NCI-H774 (cell line): Measurements from ENCODE around the gene MT2A.
A peak's percentile ranks its signal among the peaks of the same experiment; 100 is the strongest.
"Not testable (repeated sequence)": the region's sequence is repeated elsewhere in the genome, so short reads cannot be mapped to it uniquely, and the experiment has no call there.

Source experiments
- DNase-seq: peaks from one replicate; lab custom pipeline; 2025; lab: John Stamatoyannopoulos, UW

The MT2A gene

GRCh38 chr16:56621665-56622445 is 13.5 kb downstream of the MT2A start:
- DNase-seq = not testable (repeated sequence)

GRCh38 chr16:56623184-56623583 is 14.8 kb downstream of the MT2A start:
- DNase-seq = not testable (repeated sequence)

DNA sequence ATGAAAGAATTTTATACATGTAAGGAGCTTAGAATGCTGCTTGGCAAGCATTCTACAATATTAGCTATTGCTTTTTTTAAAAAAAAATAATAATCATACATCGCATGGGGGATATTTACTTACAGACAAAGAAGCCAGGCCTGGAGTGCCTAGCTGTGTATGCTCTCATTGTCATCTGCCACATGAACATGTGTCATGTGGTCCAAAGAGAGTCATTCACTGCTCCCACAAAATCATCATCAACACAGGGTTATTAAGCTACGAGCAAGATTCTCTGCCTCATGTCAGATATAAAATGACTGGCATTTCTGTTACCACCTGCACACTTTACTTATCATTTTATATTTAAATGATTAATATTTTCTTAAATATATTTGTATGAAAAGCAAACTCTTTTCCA is 15.3 kb downstream of the MT2A start:
- no peak for DNase-seq

DNA sequence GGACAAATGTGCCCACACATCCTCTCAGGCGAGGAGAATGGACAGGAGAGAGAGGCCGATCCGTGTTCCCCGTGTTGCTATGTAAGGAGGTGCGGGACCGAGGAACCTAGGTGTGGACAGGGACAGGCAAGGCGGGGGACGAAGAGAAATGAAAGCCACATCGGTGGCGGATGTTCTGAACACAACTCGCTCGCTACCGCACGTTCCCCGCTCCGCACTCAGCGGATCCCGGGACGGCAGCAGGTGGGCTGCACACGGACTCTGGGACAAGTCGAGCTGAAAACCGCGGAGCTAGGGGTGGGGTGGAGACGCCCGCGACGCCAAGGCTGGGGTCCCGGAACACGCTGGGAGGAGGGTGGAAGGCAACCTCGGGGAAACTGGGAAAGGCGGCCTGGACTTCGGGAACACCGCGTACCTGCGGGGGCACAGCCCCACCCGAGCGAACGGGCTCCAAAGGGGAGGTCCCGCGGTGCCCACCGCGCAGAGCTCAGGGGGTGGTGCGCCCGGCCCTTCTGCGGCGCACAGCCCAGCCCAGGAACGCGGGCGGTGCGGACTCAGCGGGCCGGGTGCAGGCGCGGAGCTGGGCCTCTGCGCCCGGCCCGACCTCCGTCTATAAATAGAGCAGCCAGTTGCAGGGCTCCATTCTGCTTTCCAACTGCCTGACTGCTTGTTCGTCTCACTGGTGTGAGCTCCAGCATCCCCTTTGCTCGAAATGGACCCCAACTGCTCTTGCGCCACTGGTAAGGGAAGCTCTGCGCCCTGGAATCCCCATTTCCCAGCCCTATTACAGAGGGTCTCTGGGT is 17.0 kb downstream of the MT2A start, which contains the start of gene MT1E:
TSS of gene MT1E (plus strand) at position 642 of the 803 bp plus-strand sequence. CDS start at position 713, 71 bp downstream.
- DNase-seq = peak; percentile 69

GRCh38 chr16:56625943-56626654 is 17.7 kb downstream of the MT2A start:
- DNase-seq = no peak

DNA sequence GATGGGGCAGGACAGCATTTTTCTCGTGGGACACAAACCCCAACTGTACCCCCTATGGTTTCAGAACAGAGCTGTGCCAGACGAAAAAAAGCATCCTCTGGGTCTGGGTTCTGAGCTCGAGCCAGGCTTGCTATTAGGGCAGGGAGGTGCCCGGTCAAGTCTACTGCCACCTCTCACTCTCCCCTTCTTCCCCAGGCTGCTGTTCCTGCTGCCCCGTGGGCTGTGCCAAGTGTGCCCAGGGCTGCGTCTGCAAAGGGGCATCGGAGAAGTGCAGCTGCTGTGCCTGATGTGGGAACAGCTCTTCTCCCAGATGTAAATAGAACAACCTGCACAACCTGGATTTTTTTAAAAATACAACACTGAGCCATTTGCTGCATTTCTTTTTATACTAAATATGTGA is 18.3 kb downstream of the MT2A start:
- no peak for DNase-seq

GRCh38 chr16:56628486-56629350 is 20.3 kb downstream of the MT2A start:
- DNase-seq = no peak

DNA sequence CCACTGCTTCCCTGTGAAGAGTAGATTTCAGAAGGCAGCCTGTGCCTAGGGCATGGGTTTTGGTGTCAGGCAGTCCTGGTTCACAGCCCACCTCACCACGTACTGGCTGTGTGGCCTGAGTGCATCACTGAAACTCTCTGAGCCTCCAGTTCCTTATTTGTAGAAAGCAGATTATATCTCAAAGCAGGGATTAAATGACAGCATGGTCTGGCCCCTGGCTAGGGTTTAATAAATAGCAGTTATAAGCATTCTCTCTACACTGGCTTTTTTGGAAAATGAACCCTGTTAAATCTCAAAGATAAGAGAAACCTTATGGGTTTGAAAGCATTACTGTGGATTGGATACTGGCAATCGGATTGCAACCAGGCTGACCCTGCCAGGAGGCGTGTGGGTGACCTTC is 21.1 kb downstream of the MT2A start:
- no peak for DNase-seq

DNA sequence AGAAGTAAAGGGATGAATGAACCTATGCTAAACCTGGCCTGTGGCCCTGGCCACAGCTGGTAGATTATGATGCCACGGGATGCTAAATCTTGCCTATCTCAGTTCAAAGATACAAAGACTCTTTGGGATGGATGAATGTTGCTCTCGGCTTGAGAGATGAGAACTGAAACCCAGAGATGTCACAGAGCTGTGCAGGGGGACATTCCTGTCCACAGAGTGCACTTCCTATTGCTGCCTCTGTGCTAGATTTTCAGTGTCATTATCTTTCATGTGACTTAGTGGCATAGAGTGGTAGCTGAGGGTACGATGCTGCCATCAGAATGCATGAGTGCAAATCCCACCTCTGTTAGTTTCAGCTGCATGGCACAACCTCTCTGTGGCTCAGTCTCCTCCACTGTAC is 21.8 kb downstream of the MT2A start:
- DNase-seq = no peak

DNA sequence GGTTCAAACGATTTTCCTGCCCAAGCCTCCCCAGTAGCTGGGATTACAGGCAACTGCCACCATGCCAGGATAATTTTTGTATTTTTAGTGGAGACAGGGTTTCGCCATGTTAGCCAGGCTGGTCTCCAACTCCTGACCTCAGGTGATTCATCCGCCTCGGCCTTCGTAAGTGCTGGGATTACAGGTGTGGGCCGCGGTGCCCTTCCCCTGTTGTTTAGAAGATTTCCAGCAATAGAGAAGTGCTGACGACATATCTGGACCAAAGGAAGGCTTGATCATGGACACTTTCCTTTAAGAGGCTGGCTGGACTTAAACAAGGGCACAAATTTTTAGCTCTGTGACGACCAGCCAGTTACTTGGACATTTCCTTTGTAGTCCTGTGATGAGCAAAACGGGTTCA is 22.8 kb downstream of the MT2A start:
- no peak for DNase-seq

DNA sequence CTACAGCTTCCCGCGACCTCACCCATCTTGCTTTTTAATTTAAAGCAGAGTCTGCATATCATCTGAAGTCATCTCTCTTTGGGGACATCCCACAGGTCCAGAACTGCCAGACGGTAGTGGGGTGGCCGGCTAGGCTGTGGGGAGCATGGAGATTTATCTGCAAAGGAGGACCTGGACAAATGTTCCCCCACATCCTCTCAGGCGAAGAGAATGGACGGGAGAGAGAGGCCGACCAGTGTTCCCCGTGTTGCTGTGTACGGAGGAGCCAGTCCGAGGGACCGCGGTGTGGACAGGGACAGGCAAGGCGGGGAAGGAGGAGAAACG is 23.4 kb downstream of the MT2A start:
- no peak for DNase-seq

DNA sequence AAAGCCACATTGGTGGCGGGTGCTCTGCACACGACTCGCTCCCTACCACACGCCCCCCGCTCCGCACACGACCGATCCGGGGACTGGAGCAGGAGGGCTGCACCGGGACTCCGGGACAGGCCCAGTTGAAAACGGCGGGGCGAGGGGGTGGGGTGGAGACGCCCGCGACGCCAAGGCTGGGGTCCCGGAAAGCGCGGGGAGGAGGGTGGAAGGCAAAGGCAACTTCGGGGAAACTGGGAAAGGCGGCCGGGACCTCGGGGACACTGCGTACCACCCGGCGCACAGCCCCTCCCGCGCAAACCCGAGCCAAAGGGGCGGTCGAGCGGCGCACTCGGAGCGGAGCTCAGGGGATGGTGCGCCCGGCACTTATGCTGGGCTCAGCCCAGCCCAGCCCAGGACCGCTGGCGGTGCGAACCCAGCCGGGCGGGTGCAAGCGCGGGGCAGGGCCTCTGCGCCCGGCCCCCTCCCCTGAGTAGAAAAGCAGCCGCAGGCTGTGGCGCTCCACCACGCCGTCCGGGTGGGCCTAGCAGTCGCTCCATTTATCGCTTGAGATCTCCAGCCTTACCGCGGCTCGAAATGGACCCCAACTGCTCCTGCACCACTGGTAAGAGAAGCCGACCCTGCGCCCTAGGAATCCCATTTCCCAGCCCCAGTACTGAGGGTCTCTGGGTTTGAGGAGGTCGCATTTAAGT is 23.9 kb downstream of the MT2A start, which contains the start of gene MT1M:
TSS of gene MT1M (plus strand) at position 504 of the 692 bp plus-strand sequence. CDS start at position 577, 73 bp downstream.
- no peak for DNase-seq

GRCh38 chr16:56632848-56633365 is 24.5 kb downstream of the MT2A start:
- DNase-seq = no peak

DNA sequence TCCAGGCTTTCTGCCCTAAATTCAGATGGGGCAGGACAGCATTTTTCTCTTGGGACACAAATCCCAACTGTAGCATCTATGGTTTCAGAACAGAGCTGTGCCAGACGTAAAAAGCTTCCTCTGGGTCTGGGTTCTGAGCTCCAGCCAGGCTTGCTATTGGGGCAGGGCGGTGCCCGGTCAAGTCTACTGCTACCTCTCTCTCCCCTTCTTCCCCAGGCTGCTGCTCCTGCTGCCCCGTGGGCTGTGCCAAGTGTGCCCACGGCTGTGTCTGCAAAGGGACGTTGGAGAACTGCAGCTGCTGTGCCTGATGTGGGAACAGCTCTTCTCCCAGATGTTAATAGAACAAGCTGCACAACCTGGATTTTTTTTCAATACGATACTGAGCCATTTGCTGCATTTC is 25.2 kb downstream of the MT2A start:
- no peak for DNase-seq

DNA sequence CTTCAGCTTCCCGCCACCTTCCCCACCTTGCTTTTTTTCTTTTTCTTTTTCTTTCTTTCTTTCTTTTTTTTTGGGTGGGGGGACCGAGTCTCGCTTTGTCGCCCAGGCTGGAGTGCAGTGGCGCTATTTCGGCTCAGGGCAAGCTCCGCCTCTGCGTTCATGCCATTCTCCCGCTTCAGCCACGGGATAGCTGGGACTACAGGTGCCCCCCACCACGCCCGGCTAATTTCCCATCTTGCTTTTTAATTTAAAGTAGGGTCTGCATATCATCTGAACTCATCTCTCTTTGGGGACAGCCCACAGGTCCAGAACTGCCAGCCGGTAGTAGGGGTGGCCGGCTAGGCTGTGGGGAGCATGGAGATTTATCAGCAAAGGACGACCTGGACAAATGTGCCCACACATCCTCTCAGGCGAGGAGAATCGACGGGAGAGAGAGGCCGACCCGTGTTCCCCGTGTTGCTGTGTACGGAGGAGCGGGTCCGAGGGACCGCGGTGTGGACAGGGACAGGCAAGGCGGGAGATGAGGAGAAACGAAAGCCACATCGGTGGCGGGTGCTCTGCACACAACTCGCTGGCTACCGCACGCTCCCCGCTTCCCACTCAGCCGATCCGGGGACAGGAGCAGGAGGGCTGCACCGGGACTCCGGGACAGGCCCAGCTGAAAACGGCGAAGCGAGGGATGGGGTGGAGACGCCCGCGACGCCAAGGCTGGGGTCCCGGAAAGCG is 26.5 kb downstream of the MT2A start:
- no peak for DNase-seq

GRCh38 chr16:56635441-56635967 is 27.1 kb downstream of the MT2A start:
- no peak for DNase-seq

- DNase-seq = no peak
Measured at GRCh38 chr16:56636616-56637413, 28.4 kb downstream of the MT2A start.

- DNase-seq = peak; percentile 16
Measured at GRCh38 chr16:56637814-56638750, 29.7 kb downstream of the MT2A start, which contains the start of gene MT1A. TSS of gene MT1A (plus strand) at chr16:56638666. CDS start at chr16:56638739, 73 bp downstream.
